HFFc6 (cell line): ENCODE results near the gene FAM170B. TPM values are rescaled to one million over a fixed set of nuclear protein-coding genes. Genes with fewer than 3 reads are reported as not detected.

Source experiments
- DNase-seq: peaks from one replicate; pipeline ENCODE4 v3.0.0-alpha.2; 2018
- H3K27ac Mint-ChIP-seq: 2 replicates; pipeline ENCODE4 v1.8.0; 2020; ENCODE audit warnings: mild to moderate bottlenecking, mixed read lengths
- H3K27me3 Mint-ChIP-seq: 2 replicates; pipeline ENCODE4 v1.8.0; 2021; ENCODE audit warnings: mild to moderate bottlenecking, moderate library complexity, mixed read lengths; ENCODE audit not compliant: insufficient read depth
- H3K36me3 Mint-ChIP-seq: 2 replicates; pipeline ENCODE4 v1.8.0; 2021; ENCODE audit warnings: low read depth, mixed read lengths
- H3K4me1 Mint-ChIP-seq: 2 replicates; pipeline ENCODE4 v1.8.0; 2020; ENCODE audit warnings: low read depth, mixed read lengths
- H3K4me3 Mint-ChIP-seq: 2 replicates; pipeline ENCODE4 v1.8.0; 2020; ENCODE audit warnings: mild to moderate bottlenecking, moderate library complexity, mixed read lengths
- H3K9me3 Mint-ChIP-seq: 2 replicates; pipeline ENCODE4 v1.8.0; 2020; ENCODE audit warnings: mild to moderate bottlenecking, mixed read lengths
- CTCF ChIP-seq: fragments of 200-600 bp; sonication (generic); IDR thresholded peaks from 2 replicates; pipeline ENCODE4 v1.5.0; 2021; ENCODE audit warnings: antibody characterized with exemption, mild to moderate bottlenecking
- total RNA-seq, 6 experiments: library from RNA; stranded (reverse); fragmentation: NEBNext Ultra II Directional; extraction: Animal tissue kit (Norgen Biotek cat#: 25700); gene quantifications; 2 replicates in 1 of 6; 3 replicates in 5 of 6; pipeline ENCODE4 v1.2.3, GENCODE V29; 2021

Gene FAM170B
- total RNA-seq, 6 experiments from 2014 or later: not detected

GRCh38 chr10:49140304-49141177 lies 6.7 kb upstream of the FAM170B start:
- no peak for TF ChIP-seq CTCF
- Mint-ChIP-seq H3K36me3 (no peaks in the 10 kb centered on the region), H3K4me3 (peak overlapping the region; percentile 74), H3K27ac (peak overlapping the region; percentile 95), H3K4me1 (peaks cover 39% of the 10 kb centered on the region), H3K9me3 (peaks cover 4% of the 10 kb centered on the region; the same call in 1 of the 2 replicates), H3K27me3 (peaks cover 21% of the 10 kb centered on the region)
- DNase-seq: no peak

GRCh38 chr10:49139846-49140195 lies 6.0 kb upstream of the FAM170B start:
- Mint-ChIP-seq H3K36me3 (no peaks in the 10 kb centered on the region), H3K4me3 (peak overlapping the region; percentile 74), H3K27ac (peak overlapping the region; percentile 95), H3K9me3 (peaks cover 4% of the 10 kb centered on the region; the same call in 1 of the 2 replicates), H3K27me3 (peaks cover 26% of the 10 kb centered on the region), H3K4me1 (peaks cover 39% of the 10 kb centered on the region)
- TF ChIP-seq CTCF: no peak
- DNase-seq: peak; percentile 95

DNA sequence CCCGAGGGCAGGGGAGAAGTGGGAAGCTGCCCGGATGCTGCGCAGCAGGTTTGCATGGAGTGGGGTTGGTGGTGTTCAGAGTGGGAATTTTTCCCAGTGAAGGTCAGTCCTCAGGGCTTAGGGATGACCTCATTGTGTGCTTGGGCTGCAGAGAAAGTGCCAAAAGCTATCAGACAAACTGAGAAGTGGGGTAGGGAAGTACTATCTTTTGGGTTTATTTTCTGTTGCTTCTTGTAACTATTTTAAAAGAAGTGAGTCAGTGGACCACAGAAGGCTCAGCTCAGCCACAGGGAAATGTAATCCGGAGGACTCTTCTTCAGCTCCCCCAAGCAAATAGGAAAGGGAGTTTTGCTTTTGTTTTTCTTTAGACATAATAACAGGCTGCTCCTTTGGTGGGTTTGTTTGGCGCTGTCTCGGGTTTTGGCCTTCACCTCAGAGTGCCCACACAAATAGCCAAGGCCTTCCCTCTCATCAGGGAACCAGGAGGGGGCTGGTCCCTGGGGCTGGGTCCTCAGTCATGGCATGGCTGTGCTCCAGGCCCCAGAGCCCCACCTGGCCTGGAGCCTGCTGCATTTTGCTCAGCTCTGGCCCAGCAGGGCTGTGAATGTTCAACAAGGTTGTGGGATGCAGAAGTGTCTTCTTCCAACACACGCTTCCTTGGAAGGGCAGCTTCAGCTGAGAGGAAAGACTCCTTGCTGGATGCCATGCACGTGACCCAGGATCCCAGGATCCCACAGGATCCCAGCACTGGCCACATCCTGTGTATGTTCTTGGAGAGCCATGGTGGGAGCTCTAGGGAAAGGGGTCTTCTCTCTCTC lies 5.4 kb upstream of the FAM170B start:
- H3K27me3 Mint-ChIP-seq: peaks cover 32% of the 10 kb centered on the region
- no peaks in the 10 kb centered on the region for H3K36me3 Mint-ChIP-seq
- H3K9me3 Mint-ChIP-seq: peaks cover 4% of the 10 kb centered on the region; the same call in 1 of the 2 replicates
- H3K4me1 Mint-ChIP-seq: peaks cover 39% of the 10 kb centered on the region
- peak; percentile 70 for DNase-seq
- peak overlapping the region; percentile 95 for H3K27ac Mint-ChIP-seq
- TF ChIP-seq CTCF: no peak
- H3K4me3 Mint-ChIP-seq: peak overlapping the region; percentile 74

DNA sequence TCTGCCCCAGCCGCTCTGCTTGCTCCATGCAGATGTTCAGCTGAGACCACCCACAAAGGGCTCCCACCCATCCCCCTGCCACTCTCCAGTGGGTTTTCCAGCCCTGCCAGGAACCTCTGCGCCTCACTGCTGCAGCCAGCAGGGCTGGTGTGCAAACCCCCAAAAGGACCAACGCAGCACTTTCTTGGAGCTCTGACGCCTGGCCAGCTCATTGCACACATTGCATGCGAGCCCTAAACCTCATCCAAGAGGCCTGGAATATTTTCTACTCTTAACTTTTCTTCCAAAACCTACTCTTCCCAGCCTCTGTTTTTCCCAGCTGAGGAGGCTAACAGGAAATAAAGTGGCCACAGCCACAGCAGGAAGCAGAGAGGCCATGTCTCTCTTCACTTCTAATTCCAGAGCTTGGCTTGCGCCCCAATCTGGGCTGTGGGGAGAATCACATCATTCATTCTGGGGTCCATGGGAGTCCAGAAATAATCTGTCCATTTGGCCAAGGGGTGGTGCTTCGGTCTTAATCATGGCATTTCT lies 4.6 kb upstream of the FAM170B start:
- Mint-ChIP-seq H3K27me3 (peaks cover 38% of the 10 kb centered on the region), H3K27ac (peak overlapping the region; percentile 95), H3K36me3 (no peaks in the 10 kb centered on the region), H3K4me3 (peak overlapping the region; percentile 74; the same call in 1 of the 2 replicates), H3K9me3 (peaks cover 4% of the 10 kb centered on the region; the same call in 1 of the 2 replicates), H3K4me1 (peaks cover 39% of the 10 kb centered on the region)
- peak; percentile 61 for DNase-seq
- no peak for TF ChIP-seq CTCF

DNA sequence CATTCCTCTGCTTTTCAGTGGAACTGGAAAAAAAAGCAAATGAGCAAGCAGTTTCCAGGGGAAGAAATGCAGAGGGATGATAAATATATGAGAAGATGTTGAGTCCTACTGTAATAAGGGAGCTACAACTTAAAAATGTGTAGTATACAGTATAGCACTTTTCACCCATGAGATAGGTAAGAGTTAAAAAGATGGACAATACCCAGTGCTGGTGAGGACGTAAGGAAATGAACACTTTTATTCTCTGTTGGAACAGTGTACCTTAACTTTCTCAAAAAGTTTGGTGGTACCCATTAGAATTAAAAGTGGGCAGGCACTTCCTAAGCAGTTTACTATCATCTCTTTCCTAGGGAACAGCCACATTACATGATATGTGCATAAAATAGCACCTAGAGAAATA lies 2.7 kb upstream of the FAM170B start:
- Mint-ChIP-seq H3K27me3 (peaks cover 42% of the 10 kb centered on the region), H3K27ac (no peak overlapping the region)

More for the DNA sequence above, 2.7 kb upstream of the FAM170B start:
- Mint-ChIP-seq H3K4me3 (no peak overlapping the region), H3K4me1 (peaks cover 37% of the 10 kb centered on the region), H3K36me3 (no peaks in the 10 kb centered on the region), H3K9me3 (peaks cover 4% of the 10 kb centered on the region; the same call in 1 of the 2 replicates)
- no peak for DNase-seq
- no peak for TF ChIP-seq CTCF
